GM06990 (cell line): ENCODE results near the gene CHAT.

Source experiments
- DNase-seq: peaks from one replicate; pipeline ENCODE4 v3.0.0-alpha.2; 2011; ENCODE audit not compliant: insufficient read length; ENCODE audit errors: extremely low read depth
- H3K27me3 ChIP-seq: replicated peaks from 2 replicates; pipeline ENCODE4 v1.6.0; 2011; ENCODE audit warnings: low read length; ENCODE audit not compliant: control insufficient read depth, insufficient read depth
- H3K36me3 ChIP-seq: 2 replicates; pipeline ENCODE4 v1.5.1; 2011; ENCODE audit warnings: low read length; ENCODE audit not compliant: control insufficient read depth, insufficient read depth
- H3K4me3 ChIP-seq: replicated peaks from 2 replicates; pipeline ENCODE4 v1.5.1; 2011; ENCODE audit warnings: low read depth, mild to moderate bottlenecking, control low read depth, low read length
- TF ChIP-seq, protein P1 (sequence below): IDR thresholded peaks from 2 replicates; pipeline ENCODE4 v1.5.1; 2011; ENCODE audit warnings: low read length, control low read depth, mild to moderate bottlenecking, inconsistent platforms; ENCODE audit not compliant: insufficient read depth, poor library complexity, severe bottlenecking

The CHAT gene

DNA sequence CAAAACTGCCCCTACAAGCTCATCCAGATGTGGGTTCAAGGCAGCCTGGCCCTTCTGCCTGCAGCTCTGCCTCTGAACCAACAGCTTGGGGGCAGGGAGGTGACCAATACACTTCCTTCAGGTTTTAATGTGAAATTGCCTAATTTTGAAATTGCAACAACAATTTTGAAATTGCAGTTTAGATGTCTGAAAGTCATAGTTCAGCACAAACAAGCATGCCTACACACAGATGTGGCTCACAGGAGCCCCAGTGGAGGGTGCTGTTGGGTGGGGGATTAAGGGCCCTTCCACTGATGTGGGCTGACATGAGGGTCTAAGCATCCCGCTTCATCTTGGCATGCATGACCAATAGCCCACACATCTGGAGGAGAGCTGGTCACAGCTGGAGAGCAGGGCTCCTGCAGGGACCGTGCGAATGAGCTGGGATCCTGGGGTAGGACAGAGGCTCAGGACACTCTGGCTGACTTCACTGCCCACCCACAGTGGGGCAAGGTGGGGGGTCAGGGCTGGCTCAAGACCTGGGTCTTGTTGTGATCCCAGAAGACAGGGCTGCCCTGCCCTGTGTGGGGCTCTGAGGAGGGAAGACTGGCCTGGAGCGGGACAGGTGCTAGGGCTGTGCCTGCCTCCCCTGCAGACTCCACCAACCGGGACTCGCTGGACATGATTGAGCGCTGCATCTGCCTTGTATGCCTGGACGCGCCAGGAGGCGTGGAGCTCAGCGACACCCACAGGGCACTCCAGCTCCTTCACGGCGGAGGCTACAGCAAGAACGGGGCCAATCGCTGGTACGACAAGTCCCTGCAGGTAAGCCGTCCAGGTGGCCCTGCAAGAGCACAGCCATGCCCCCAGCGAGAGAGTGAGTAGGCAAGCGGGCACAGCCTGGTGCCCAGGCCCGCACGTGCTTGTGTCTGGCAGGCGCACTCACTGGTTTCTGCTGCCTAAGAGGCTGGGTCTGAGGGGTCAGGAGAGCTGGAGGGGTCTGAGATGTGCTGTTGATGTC, 32.3 kb downstream of the CHAT start:
- DNase-seq, result no peak
- TF ChIP-seq, protein P1, sequence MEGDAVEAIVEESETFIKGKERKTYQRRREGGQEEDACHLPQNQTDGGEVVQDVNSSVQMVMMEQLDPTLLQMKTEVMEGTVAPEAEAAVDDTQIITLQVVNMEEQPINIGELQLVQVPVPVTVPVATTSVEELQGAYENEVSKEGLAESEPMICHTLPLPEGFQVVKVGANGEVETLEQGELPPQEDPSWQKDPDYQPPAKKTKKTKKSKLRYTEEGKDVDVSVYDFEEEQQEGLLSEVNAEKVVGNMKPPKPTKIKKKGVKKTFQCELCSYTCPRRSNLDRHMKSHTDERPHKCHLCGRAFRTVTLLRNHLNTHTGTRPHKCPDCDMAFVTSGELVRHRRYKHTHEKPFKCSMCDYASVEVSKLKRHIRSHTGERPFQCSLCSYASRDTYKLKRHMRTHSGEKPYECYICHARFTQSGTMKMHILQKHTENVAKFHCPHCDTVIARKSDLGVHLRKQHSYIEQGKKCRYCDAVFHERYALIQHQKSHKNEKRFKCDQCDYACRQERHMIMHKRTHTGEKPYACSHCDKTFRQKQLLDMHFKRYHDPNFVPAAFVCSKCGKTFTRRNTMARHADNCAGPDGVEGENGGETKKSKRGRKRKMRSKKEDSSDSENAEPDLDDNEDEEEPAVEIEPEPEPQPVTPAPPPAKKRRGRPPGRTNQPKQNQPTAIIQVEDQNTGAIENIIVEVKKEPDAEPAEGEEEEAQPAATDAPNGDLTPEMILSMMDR, result no peak
- no peaks in the 10 kb centered on the region for H3K36me3 ChIP-seq
- H3K4me3 ChIP-seq, result no peak overlapping the region
- no peaks in the 10 kb centered on the region; the same call in none of the 2 replicates for H3K27me3 ChIP-seq

DNA sequence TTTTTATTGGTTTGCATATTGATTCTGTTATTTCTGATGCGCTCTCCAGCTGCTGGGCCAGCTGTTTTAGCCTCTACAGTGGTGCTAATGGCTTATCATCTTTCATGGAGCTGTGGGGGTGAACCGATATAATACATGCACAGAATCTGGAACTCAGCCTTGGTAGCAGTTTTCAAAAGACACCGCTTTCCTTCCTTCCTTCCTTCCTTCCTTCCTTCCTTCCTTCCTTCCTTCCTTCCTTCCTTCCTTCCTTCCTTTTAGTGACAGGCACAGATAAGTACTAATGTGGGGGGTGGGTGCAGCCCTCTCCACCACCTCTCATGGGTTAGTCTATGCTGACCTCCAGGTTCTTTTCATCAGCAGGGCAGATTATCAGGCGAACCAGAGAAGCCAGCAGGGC, 33.7 kb downstream of the CHAT start:
- H3K27me3 ChIP-seq, result peaks cover 1% of the 10 kb centered on the region
- no peak overlapping the region for H3K4me3 ChIP-seq
- no peak for DNase-seq
- TF ChIP-seq, protein P1, result no peak
- H3K36me3 ChIP-seq, result no peaks in the 10 kb centered on the region

- no peak for DNase-seq
- H3K4me3 ChIP-seq, result no peak overlapping the region
- no peaks in the 10 kb centered on the region for H3K36me3 ChIP-seq
- TF ChIP-seq, protein P1, result no peak
- peaks cover 1% of the 10 kb centered on the region; the same call in 1 of the 2 replicates for H3K27me3 ChIP-seq
Observed at GRCh38 chr10:49647985-49648795, 34.4 kb downstream of the CHAT start.

GRCh38 chr10:49649294-49649693, 35.5 kb downstream of the CHAT start:
- no peak overlapping the region for H3K4me3 ChIP-seq
- peaks cover 1% of the 10 kb centered on the region; the same call in 1 of the 2 replicates for H3K27me3 ChIP-seq

GRCh38 chr10:49649936-49650723, 36.3 kb downstream of the CHAT start:
- Histone ChIP-seq H3K36me3 (no peaks in the 10 kb centered on the region), H3K27me3 (peaks cover 1% of the 10 kb centered on the region; the same call in 1 of the 2 replicates), H3K4me3 (no peak overlapping the region)
- TF ChIP-seq, protein P1, result no peak
- no peak for DNase-seq

More at GRCh38 chr10:49649294-49649693, 35.5 kb downstream of the CHAT start:
- peak; percentile 35 for DNase-seq
- TF ChIP-seq, protein P1, result no peak
- no peaks in the 10 kb centered on the region for H3K36me3 ChIP-seq
